OCI-M1 (cell line): ENCODE results near the gene CLMN.

Experiments used
- DNase-seq: peaks from one replicate; lab custom pipeline; 2025; lab: John Stamatoyannopoulos, UW

The CLMN gene

DNA sequence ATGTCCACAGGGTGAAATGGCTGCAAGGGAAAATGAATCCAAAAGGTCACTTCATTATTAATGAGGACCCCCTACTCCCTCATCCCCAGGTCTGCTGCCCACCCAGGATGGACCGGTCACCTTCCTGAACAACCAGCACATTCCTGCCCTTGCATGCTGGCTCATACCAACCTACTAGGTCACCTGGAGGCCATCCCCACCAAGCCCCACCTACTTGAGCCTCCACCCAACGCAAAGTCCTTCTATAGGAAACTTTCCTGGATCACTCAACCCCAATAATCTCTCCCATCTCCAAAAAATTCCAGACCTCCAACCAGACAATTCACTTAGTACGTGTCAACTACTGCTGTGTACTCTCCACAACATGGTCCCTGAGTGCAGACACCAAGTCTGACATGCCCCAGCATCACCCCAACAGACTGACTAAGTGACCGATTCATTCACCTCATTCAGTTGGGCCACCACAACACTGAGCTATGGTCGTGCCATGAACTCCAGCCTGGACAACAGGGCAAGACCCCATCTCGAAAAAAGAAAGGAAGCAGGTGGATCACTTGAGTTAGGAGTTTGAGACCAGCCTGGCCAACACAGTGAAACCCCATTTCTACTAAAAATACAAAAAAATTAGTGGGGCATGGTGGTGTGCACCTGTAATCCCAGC is 18.1 kb downstream of the CLMN start:
- DNase-seq = no peak

DNA sequence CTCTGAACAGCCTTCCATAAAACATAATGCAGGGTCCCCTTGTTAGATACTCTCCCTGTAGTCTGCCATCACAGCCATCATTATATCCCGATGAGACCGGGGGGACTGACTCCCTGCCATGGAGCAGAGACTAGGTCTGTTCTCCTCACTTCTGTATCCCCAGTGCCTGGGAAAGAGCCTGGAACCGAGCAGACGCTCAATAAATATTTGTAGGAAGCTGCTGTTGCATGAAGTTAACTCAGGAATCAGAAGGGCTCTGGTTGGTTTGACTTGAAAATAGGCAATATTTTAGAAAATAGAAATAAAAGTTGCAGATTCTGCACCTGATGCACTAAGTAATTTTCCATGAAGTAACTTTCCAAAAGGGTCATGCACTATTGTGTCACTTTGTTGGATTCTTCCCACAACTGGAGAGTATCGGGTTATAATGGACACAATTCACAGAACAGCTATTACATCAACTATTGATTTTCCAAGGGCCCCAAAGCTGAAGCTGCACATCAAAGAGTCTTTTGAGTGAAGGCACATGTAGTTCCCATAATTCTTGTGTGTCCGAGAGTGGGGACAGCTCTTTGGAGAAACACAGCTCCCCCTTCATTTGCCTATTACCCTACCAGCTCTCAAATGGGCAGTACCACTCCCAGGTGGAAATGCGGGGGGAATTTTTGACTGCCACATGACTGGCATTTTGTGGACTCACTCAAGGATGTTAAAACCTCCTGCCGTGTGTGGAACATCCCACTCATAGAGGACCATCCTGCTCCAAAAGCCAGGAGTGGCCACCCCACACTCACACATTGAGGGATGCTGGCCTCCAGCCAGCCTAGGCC is 18.8 kb downstream of the CLMN start:
- no peak for DNase-seq

DNA sequence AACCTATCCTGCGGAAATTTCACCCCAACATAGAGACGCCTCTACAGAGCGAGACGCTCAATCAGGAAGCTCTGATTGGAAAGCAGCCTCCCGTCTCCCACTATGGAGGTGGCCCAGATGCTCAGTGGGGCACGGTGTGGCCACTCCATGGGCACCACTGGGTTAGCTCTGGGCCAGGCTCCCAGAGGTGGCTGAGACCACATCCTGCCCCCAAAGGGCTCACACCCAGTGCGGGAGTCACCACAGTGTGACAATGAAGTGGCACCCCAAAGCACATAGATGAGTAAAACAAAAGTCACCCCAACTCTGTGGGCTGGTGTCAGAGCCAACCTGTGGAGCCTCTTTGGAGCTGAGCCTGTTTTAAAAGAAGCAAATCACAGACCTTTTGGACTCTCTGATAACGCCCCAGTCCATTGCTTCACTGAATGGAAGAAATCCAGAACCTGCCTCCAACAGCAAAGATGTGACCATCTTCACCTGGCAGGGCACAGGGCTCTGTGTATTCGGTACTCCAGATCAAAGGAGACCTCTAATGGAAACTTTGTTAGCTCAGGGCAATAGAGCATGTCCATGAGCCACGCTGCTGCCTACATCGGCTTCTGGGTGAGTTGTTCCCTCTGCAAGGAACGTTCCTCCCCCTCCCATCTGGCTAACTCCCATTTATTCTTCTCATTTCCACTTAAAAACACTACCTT is 19.6 kb downstream of the CLMN start:
- no peak for DNase-seq

DNA sequence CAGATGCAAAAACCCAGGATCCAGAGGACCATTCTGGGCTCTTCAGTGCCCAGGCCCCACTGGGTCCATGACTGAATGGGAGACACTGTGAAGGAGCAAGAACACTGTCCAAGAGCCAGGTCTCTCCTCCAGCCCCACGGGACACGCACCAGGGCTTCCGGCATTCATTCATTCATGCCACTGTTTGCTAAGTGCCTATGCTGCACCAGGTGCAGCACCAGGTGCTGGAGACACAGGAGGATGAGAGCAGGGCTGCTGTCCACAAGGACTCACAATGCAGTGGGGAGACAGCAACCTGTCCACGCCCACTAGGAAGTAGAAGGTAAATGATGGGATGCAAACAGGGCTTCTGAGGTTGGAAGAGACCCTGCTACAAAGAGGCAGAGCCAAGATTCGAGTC is 20.4 kb downstream of the CLMN start:
- DNase-seq = no peak

DNA sequence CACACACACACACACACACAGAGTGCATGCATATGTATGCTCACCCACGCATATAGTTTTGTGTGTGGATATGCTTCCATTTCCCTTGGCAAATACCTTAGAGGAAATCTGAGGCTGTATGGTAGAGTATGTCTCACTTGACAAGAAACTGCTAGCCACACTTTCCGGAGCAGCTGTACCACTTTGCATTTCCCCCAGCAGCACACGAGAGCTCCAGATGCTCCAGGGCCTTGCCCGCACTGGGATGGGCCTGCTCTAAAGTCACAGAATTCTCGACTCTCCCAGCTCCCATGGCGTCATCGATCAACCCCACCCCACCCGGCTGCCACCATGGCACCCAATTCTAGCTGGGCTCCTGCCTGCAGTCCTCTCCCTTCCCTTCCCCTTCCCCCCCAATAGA is 21.9 kb downstream of the CLMN start:
- no peak for DNase-seq

DNA sequence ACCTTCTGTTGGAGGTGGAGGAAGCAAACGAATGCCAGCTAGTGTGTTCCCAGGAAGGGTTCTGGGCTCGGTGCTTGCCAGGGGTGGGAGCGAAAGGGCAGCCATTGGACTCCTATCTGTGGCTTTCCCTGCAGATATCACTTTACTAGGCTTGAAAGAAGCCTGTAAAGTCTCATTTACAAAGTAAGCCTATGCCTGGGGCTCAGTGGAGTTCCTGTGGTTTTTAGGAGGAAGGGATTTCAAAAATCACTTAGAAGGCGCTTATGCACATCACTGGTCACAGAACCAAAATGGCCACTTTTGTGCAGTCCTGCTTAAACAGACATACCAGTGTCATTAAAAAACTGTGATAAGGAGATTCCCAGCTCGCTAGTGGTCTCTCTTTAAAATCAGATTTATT is 22.7 kb downstream of the CLMN start:
- no peak for DNase-seq

DNA sequence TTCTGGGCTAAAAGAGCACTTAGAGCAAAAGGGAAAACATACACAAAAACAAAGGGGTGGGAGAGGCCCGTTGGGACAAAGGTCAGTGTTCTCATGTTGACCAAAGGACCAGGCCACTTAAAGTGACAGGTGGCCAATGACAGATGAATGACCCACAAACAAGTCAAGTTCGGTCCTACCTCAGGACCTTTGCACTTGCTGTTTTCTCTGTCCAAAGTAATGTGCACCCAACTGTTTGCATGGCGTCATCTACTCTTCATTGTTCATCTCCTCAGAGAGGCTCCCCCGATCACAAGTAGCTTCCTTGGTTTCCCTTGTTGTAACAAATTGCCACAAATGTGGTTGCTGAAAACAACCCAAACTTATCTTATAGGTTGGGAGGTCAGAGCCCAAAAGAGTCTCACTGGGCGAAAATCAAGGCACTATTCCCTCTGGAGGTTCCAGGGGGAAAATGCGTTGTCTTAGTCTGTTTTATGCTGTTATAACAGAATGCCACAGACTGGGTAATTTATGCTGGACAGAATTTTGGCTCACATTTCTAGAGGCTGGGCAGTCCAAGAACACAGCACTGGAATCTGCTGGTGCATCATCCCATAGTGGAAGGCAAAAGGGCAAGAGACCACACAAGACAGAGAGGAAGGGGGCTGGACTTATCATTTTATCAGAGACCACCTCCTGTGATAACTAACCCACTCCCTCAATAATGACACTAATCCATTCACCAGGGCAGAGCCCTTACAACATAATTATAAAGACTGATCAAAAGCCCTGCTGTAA is 23.9 kb downstream of the CLMN start:
- no peak for DNase-seq

DNA sequence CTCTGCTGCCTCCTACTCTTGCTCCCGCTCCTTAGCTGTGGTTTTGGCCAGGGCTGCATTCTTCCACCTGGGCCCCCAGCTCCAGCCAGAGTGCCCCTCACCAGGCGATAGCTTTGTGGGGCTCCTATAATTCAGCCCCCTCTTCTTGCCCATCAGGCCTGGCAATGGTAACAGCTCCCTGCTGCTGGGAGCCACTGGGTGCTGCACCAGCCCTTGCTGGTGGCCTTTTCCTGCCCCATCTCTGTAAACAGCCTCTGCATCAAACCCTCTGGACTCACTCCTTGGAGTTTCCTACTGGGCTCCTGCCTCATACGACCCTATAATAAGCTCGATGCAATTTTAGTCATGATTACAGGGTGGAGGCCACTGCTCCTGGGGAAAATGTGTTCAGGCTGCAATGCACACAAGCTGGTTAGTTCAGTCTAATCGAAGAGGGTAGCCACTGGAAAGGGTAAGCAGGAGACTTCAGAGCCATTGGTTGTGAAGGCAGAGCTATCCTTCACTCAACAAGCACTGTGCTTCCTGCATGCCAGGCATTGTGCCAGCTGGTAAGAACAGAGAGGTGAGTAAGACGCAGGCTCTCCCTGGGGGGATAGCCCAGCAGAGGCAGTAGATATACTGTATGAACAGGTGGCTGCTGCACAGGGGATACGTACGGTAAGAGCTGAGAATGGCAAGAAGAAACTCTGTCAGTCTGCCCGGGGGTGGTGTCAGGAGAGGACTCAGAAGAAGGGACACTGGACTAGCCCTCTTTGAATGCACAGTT is 24.7 kb downstream of the CLMN start:
- DNase-seq = no peak

DNA sequence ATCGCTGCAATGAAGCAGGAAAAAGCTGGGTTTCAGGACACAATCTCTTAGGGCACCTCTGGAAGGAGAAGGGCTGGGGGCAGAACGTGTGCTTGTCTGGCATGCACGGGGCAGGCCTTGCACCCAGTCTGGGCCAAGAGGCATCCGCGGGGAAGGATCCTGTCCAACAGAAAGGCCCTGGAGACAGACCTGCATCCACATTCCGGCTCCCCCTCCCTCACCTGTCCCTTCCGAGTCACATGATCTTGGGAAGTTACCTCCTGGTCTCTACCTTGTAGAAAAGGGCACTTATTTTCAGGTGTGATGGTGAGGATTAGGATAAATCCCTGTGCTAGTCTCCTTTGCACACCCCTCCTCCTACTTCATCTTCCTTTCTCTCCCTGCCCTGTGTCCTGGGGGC is 25.4 kb downstream of the CLMN start:
- no peak for DNase-seq

DNA sequence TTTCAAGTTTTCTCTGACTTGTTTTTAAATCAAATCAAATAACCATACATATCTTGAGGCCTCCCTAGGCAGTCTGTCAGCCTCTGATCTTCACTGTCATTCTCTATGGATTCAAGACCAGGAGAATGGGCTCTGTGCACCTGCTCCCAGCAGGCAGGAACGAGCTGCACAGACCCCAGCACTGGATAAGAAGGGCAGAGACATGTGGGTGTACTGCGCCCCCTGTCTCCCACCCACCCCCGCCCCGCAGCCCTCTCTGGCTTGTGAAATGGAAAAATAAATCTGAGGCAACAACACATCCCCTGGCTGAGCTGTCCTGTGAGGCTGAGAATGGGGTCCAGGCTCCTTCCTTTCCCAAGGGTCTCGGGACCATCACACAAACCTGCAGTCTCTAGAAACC is 26.3 kb downstream of the CLMN start:
- no peak for DNase-seq

DNA sequence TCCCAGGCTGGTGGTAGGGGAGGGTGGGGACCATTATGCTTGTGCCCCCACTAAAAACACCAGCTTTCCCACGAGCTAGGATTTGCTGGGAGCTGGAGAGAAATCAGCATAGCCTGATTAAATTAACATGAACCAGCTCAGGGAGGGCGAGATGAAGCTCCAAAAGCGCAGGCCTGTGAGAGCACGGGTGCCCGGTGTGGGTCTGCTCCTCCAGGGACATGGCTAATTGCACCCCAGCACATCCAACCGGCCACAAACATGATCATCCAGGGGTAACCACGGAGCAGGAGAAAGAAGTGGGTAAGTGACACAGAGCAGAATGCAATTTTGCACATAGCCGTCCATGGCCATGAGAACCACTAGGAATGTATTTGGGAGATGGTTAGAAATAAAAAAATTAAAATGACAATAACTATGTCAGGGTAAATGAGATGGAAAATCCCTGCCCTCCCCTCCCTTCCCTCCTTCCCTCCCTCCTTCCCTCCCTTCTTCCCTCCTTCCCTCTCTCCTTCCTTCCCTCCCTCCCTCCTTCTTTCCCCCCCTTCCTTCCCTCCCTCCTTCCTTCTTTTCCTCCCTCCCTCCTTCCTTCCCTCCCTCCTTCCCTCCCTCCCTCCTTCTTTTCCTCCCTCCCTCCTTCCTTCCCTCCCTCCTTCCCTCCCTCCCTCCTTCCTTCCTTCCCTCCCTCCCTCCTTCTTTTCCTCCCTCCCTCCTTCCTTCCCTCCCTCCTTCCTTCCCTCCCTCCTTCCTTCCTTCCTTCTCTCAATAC is 26.9 kb downstream of the CLMN start:
- no peak for DNase-seq

DNA sequence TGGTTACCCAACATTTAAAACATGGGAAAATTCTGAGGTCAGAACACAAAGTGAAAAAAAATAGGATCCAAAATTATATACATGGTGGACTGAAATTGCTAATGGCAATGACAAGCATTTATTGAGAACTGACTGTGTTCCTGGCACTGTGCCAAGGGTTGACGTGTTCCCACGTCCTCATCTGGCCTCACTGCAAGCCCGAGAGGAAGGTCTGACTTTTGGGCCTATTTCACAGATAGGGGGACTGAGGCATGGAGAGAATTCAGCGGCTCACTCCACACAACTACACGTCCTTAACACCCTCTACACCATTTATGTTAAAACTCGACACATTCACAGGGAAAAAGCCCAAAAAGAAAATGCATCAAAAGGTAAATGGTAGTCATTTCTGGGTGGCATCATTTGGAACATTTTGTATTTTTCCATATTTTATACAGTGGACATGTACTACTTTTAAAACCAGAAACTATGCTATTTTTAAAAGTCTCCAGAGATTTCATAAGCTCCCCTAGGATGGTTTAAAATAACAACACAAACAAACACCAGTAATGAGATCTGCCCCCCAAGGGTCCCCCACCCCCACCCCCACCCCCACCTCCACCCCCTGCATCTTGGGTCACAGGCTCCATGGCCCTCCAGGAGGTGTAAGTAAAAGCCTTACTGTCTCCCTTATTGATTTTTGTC is 27.7 kb downstream of the CLMN start:
- peak; percentile 5 for DNase-seq

DNA sequence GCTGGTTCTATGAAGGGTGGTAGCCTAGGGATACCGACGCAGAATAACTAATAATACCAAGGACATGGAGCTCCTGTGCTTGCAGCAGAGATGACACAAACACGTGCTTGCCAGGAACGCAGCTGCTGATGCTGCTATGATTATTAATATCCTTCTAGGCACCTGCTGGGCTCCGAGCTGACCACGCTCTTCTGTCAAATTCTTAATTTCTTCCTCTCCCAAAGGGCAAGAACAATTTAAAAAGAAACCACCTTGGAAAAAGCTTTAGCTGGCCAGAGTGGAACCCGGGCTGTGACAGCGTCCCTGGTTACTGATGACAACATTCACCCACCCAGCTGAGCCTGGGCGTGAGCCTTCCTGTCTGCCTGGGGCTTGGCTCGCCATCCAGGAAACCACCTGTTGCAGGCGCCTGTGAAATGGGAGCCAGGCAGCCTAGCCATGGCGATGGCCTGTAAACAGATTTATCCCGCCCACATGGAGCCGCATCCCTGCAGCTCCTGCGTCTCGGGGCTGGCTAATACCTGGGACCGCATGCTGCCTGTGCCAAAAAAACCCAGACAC is 28.8 kb downstream of the CLMN start:
- DNase-seq = no peak

DNA sequence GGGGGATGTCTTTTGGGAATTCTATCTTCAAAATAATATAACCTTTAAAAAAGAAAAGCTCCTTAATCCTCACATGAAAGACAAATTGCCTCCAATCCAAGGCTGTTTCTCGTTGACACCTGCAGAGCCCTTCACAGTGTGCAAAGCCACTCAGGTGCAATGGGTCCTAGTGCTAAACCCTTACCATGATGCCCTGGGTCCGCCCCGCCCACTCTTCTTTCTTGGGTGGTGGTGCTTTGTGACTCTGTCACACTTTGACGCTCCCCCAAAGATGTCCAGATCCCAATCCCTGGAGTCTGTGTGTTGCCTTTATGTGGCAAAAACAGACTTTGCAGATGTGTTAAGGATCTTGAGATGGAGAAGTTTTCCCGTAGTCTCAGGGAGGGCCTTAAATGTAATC is 29.7 kb downstream of the CLMN start:
- DNase-seq = no peak

DNA sequence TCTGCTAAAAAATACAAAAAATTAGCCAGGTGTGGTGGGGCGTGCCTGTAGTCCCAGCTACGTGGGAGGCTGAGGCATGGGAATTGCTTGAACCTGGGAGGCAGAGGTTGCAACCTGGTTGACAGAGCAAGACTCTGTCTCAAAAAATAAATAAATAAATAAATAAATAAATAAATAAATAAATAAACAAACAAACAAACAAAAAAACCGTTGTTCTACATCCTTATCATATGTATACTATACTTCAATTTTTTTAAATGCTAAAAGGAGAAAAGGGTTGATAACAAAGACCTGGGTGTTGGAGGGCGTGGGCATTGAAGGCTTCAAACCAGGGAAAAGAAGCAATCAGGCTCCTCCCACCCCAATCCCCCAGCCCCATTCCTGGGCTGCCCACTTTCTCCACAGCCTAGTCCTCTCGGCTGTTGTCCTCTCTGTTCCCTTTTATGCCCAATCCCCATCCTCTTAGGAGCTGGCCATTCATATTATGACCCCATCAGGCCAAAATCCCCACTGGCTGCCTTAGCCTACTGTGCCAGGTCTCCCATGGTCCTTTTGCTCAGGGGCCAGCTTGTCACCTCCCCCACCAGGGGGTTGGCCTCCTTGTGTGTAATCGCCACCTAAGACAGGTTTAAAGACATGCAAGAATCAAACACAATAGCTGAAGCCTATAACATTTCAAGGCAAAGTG is 30.2 kb downstream of the CLMN start:
- DNase-seq = no peak

DNA sequence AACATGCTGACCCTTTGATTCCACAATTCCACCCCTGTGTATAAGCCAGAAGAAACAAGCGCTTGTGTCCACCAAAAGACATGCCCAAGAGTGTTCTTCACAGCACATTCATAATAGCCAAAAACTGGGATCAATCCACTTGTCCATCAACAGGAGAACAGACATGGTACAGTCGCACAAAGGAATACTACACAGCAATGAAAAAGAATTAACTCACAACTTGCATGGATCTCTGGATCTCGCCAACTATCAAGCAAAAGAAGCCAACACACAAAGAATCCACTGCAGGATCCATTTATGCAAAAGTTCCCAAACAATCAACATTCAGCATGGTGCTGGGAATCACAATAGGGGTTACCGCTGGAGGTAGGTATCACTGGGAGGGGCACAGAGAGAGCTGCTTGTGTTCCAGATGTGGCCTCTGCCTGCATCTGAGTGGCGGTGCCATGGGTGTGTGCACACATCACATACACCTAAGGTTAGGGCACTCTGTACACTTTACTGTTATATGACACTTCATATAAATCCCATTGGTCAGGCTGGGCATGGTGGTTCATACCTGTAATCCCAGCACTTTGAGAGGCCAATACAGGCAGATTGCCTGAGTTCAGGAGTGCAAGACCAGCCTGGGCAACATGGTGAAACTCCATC is 30.9 kb downstream of the CLMN start:
- no peak for DNase-seq

DNA sequence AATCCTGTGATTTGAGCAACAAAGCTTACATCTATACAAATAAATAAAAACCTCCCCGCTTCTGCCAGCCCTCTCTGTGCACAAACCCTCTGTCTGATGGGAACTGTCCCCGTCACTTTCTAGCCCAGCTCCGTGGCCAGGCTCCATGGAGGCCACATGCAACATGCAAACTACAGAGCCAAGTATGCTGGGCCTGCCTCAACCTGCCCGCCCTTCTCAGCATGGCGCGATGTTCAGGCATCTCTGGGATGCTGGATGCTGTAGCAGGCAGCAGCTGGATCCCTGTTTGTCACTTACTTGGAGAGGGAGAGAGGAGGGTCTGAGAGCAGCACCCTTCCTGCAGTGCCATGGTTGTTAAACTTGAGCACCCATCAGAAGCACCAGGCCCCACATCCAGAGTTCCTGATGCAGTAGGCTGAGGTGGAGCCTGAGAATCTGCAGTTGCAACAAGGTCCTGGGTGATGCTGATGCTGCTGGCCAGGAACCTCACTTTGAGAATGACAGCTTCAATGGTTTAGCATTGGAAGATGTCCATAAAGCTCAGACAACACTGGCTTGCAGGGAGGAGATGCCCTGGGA is 32.4 kb downstream of the CLMN start:
- DNase-seq = no peak

DNA sequence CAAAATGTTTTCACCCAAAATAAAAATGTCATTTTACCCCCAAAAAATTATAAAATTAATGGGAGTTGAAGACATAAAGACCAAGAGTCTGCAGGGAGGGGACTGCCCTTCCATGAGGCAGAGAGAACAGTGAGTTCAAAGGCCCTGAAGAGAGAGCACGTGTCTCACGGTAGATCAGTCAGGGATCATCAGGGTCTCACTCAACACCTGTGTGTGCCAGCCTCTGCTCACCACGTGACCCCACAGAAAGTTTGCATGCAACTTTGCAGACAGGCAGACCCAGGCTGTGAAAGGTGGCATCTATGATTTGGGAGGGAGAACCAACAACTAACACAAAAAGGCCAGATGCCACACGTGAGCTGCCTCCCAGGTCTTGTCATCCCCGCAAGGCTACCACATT is 33.1 kb downstream of the CLMN start:
- DNase-seq = no peak
